NCI-H2029 treated with DMSO at 0.1 percent for 48 hours (cell line): ENCODE data around the gene CMBL.

Experiments
- DNase-seq: peaks from one replicate; lab custom pipeline; 2025; lab: John Stamatoyannopoulos, UW

The CMBL gene

GRCh38 chr5:10310066-10310779 lies 2.5 kb upstream of the CMBL start:
- DNase-seq: no peak

- no peak for DNase-seq
Measured at GRCh38 chr5:10308844-10309243, 1.1 kb upstream of the CMBL start.

- no peak for DNase-seq
Measured at GRCh38 chr5:10306806-10307205, 896 bp downstream of the CMBL start.

GRCh38 chr5:10306114-10306513 lies 1.6 kb downstream of the CMBL start:
- DNase-seq: no peak

GRCh38 chr5:10304932-10305331 lies 2.8 kb downstream of the CMBL start:
- DNase-seq: no peak

- no peak for DNase-seq
Measured at GRCh38 chr5:10303699-10304170, 4.0 kb downstream of the CMBL start.

DNA sequence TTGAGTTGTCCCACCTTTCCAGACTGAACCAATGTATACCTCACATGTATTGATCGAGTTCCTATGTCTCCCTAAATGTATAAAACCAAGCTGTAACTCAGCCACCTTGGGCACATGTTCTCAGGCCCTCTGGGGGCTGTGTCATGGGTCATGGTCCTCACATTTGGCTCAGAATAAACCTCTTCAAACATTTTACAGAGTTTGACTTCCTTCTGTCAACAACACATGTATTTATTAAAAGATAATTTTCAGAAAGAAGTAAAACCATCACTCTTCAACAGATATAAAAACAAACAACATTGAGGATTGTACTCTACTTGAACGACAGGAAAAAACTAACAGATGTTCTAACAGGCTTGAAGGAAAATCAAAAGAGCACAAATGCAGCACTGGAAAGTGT lies 4.5 kb downstream of the CMBL start:
- no peak for DNase-seq

DNA sequence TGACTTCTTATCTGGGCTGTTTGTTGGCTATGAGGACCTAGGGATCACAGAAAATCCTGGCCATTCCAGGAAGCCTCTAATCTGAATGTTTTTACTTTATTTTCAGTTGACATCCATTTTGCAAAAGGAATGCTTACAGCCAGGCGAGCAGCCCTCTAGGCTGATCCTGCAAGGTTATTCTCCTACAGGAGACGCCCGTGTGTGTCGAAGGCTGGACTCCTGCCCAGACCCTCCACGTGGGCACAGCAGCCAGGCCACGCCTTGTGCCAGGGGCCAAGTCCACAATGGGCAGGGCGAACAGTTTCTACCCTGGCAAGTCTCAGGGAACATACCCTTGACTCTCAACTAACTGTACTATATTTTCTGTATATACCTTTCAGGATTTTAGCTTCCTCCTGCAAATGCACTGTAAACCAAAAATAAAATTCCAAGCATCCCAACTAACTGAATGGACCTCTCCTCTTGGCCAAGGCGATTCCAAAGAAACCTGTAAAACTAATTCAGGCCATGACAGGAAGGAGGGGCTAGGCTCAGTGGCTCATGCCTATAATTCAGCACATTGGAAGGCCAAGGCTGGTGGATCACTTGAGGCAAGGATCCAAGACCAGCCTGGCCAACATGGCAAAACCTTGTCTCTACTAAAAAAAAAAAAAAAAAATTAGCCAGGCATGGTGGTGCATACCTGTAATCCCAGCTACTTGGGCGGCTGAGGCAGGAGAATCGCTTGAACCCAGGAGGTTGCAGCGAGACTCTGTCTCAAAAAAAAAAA lies 5.7 kb downstream of the CMBL start:
- peak; percentile 73 for DNase-seq

DNA sequence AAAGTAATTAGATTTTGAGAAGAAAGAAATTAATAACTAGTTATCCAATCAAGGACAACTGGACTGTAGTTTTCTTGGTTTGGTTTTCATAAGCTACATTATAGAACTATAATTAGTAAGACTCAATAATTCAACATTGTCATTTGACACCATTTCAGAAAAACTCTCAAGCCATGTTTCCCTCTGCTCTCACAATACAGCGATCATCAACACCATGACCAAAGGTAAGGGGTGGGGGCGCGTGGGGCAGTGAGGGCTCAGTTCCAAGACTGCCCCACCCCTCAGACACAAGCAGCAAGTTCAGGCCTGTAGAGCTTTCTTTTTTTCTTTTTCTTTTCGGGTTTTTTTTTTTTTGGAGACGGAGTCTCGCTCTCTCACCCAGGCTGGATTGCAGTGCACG lies 6.4 kb downstream of the CMBL start:
- peak; percentile 57 for DNase-seq

GRCh38 chr5:10300246-10300645 lies 7.5 kb downstream of the CMBL start:
- no peak for DNase-seq

DNA sequence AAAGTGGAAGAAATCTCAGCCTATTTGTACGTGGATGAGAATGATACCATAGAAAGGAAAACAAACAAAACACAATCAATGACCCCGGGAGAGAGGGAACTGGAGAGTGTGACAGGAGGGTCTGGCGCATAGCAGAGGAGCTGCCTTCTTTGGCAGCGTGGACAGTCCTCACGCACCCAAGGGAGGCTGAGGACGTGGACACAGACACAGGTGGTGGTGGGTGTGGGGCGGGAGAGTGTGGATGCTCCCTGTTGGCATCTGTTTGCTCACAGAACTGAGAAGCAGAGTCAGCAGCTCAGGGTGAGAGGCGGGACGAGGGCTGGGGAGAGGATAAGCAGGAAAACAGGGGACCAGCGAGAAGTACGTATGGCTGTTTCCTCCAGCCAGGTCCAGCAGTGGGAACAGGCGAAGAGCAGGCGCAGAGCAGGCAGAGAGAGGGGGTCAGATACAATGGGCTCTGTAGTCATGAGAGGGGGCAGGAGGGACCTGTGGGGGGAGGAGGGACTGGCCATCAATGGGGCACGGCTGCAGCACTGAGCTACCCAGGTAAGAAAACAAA lies 10.0 kb downstream of the CMBL start:
- no peak for DNase-seq

GRCh38 chr5:10295619-10296326 lies 11.9 kb downstream of the CMBL start:
- no peak for DNase-seq

DNA sequence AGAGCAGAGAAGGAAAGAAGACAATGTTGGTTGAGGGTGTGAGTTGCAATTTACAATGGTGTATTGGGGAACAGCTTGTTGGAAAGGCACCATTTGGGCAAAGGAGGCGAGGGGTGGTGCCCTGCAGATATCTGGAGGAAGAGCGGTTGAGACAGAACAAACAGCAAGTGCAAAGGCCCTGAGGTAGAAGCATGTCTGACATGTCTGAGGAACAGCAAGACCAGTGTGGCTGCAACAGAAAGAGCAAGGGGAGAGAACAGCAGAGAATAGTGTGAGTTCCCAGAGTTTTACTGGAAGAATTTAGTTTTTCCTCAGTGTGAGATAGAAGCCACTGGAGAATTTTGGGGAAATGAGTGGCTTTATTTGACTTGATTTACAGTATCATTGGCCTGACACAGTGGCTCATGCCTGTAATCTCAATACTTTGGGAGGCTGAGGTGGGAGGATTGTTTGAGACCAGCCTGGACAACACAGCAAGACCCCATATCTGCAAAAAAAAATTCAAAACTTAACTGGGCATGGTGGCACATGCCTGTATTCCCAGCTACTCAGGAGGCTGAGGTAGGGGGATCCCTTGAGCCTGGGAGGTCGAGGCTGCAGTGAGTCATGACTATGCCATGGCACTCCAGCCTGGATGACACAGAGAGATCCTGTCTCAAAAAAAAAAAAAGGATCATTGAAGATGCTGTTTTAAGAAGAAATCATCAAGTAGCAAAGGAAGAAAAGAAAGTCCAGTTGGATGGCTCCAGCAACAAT lies 13.6 kb downstream of the CMBL start:
- no peak for DNase-seq

- no peak for DNase-seq
Measured at GRCh38 chr5:10291692-10292339, 15.9 kb downstream of the CMBL start.

GRCh38 chr5:10290438-10290837 lies 17.3 kb downstream of the CMBL start:
- no peak for DNase-seq

GRCh38 chr5:10289991-10290390 lies 17.7 kb downstream of the CMBL start:
- no peak for DNase-seq

- DNase-seq: peak; percentile 82
Measured at GRCh38 chr5:10289353-10289752, 18.3 kb downstream of the CMBL start.

DNA sequence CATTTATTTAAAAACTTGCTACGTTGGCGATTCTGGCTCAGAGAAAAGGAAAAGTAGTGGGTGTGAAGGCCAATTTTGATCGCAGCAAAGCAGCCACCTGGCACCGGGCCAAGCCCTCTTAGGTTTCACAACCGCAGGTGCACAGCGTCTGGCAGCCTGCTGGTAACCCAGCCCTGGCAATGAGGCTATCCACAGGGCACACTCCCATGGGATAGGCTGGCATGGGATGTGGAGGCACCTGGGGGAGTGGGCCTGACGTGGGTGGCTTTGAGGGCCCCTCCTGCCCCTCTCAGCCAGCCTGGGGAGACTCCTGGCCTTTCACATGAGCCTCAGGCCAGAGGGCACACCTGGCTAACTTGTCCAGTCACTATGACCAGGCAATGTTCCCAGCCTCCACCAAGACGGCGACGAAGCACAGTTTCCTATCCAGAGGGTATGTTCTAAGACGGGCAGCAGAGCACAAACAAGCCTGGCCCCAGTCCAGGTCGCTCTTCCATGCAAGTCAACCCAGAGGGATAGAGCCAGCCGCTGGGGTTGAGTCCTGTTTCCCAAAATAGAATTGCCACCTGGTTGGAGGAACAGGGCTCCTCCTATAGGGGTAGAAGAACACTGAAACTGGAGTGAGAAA lies 19.0 kb downstream of the CMBL start:
- peak; percentile 91 for DNase-seq

DNA sequence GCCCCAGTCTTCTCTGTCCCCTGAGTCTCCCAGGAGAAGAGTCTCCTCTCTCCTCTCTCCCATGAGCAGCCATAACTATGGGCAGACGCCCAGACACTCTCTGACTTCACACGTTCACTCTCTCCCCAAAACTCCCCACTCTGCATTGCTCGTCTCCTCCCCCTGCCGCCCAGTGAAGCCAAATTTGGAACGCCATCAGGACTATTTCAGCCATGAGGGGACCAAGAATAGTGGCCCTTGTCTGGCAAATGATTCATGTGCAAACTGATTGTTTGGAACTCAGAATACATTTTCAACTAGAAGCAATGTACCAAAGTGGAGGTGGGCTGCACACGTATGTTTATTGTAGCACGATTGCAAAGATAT lies 20.9 kb downstream of the CMBL start:
- DNase-seq: no peak

DNA sequence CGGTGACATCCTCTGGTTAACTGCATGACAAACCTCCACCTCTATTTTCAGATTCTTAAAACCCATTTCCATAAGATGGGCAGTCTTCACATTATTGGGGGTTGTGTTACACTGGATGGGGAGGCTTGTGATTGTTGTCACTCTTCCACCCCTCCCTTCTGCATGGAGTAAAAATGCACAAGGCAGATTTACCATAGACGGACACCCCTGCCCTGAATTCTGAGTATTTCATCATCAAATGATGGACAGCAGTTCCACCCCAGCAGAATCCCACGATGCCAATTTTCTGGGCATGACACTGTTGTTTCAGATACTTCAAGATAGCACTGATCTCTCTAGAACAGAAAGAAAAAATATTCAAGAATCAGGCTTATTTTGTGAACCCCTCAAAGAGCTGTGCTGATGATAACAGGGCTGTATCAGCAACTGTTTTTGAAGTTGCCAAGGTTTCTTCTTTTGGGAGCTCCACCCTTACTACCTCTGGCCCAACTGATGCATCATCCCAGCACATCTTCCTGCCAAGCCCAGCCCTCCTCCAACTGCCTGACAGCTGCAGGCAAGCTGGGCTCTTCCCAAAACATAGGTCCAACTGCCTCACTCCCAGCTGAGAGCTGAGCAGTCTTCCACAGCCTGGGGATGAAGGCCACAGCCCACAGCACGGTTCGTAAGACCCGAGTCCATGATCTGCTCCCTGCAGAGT lies 21.4 kb downstream of the CMBL start:
- DNase-seq: no peak
